HTERT RPE-1 (cell line): Measurements from ENCODE around the gene C9orf50.
"Not testable (repeated sequence)": the region's sequence is repeated elsewhere in the genome, so short reads cannot be mapped to it uniquely, and the experiment has no call there.

ENCODE experiments used
- in situ Hi-C: fragments of 300-500 bp; cut with MboI; formaldehyde crosslinking; loops from 4 replicates; pipeline ENCODE4 v1.14.3; 2020; ENCODE audit warnings: low sequenced_read_pairs

Gene C9orf50

DNA sequence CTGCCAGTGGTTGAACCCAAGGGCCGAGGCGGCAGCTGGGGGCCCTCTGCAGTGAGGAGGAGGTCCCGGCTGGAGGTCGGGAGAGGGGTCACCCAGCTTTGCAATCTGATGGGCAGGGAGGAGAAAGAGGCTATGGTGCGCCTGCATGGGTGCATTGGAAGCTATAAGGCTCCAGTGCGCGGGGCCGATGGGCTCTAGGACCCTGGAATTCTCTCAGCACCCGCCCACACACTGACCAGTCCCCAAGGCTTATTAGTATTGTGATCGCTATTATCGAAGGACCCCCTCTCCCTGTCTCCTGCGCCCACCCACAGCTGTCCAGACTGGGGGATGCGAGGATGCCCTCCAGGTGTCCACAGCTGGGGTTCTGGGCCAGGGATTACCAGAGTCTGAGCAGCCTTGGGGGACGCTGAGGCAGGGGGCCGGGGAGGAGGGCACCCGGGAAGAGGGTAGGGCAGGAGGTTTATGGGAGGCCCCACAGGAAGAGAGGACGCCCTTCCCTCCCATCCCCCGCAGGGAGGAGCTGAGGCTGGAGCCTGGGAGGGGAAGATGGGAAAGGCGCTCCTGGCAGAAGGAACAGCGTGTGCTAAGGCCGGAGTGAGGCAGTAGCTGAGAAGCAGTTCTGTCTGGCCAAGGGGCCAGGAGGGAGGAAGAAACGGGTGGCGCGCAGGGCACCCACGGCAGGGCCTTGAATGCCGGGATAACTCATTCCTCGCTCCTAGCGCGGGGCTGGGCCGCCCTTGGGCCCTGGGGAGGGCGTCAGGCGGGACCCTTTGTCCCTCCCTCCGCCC, 24.2 kb downstream of the C9orf50 start:
- in situ Hi-C loops: no loop called here

DNA sequence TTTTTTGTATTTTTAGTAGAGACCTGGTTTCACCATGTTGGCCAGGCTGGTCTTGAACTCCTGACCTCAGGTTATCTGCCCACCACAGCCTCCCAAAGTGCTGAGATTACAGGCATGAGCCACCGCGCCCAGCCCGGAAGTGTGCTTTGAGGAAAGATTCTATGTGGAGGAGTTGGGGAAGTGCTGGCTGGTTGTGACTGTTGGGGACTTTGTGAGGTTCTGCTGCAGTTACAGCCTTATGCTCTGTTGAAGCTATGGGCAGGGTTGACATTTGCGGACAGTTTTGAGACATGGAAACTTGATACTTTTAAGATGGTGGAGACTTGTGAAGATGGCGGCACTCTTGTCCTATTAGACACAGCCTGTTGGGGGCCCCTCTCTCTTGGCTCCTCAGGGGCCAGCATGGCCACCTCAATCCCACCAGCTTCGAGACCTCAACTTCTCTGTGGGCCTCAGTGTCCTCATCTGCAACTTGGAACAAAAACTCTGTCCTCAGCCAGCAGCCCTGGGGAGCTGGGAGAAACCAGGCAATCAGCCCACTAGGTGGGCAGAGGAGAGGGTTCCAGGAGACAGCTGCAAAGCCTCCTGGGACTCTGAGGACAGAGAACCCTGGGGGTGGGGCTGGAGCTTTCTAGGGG, 24.9 kb downstream of the C9orf50 start:
- in situ Hi-C loops: no loop called here

- in situ Hi-C loops: no loop called here
These were observed 25.6 kb downstream of the C9orf50 start for GRCh38 chr9:129595311-129595741.

- in situ Hi-C loops: no loop called here
These were observed 26.3 kb downstream of the C9orf50 start for GRCh38 chr9:129594632-129595031.

GRCh38 chr9:129592790-129593189, 28.1 kb downstream of the C9orf50 start:
- in situ Hi-C loops: not testable (repeated sequence)

- in situ Hi-C loops: no loop called here
These were observed 29.0 kb downstream of the C9orf50 start for GRCh38 chr9:129591916-129592315.

- in situ Hi-C loops: no loop called here
These were observed 30.4 kb downstream of the C9orf50 start for GRCh38 chr9:129590466-129590865.

DNA sequence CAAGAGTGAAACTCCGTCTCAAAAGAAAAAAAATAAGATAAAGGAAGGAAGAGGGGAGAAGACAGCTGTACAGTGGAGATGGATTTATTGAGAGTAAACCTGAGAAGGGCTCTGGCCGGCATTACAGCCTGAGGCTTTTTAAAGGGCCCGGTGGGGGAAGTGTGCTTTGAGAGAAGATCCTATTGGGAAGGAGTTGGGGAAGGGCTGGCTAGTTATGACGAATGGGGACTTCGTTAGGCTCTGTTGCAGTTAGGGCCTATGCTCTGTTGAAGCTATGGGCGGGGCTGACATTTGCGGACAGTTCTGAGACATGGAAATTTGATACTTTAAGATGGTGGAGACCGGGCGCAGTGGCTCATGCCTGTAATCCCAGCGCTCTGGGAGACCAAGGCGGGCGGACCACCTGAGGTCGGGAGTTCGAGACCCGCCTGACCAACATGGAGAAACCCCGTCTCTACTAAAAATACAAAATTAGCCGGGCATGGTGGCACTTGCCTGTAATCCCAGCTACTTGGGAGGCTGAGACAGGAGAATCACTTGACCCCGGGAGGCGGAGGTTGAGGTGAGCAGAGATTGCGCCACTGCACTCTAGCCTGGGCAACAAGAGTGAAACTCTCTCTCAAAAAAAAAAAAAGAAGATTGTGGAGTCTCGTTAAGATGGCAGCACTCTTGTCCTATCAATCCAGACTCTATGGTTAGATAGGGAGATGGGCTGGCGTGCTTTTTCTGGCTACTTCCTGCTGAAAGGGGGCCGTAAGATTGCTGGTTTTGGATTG, 33.2 kb downstream of the C9orf50 start:
- in situ Hi-C loops: no loop called here

GRCh38 chr9:129586685-129587084, 34.2 kb downstream of the C9orf50 start:
- in situ Hi-C loops: no loop called here

DNA sequence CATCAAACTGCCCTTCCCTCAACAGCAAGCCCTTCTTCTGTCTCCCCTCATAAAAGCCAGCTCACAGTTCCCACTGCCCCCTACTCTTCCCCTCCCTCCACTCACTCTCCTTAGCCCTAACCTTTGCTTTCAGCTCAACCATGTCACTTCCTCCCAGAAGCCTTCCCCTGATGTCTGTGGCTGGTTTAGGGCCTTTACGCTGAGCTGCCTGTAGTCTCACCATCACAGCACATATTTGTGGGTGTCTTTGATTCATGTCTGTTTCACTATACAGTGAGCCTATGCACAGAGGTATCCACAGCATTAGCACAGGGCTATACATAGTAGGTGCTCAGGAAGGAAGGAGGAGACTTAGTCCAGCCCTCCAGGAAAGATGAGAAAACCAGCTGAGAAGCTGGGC, 34.7 kb downstream of the C9orf50 start:
- in situ Hi-C loops: no loop called here

GRCh38 chr9:129585352-129585751, 35.5 kb downstream of the C9orf50 start:
- in situ Hi-C loops: no loop called here

GRCh38 chr9:129584136-129584535, 36.8 kb downstream of the C9orf50 start:
- in situ Hi-C loops: no loop called here

DNA sequence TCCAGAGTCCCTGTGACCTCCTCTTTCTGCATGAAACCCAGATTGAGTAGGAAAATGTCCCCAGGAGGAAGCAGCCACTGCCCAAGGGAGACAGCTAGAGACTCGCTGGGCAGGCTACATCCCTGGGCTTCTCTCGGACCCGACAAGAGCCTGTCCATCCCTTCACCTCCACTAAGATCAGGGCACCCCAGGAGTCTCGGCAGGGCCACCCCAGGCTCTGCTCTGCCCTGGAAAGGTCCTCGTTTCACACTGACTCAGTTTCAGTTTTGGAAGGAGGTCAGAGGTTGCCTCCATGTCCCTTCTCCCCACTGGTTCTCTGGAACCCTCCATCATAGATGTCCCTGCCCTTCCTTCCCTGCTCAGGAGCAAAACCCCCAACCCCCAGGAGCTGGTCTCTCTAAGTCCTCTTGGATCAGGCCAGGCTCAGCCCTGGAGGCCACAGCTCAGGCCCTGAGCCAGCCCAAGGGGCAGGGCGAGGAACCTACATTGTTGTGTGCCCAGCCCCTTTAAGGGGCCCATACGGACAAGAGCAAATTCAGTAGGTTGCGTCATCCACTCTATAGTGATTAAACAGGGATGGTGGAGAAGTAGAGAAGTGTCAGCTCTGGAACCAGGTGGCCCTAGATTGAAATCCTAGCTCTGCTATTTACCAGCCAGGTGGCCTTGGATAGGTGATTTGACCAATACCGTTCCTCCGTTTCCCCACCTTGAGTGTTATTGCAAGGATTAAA, 37.4 kb downstream of the C9orf50 start:
- in situ Hi-C loops: no loop called here

DNA sequence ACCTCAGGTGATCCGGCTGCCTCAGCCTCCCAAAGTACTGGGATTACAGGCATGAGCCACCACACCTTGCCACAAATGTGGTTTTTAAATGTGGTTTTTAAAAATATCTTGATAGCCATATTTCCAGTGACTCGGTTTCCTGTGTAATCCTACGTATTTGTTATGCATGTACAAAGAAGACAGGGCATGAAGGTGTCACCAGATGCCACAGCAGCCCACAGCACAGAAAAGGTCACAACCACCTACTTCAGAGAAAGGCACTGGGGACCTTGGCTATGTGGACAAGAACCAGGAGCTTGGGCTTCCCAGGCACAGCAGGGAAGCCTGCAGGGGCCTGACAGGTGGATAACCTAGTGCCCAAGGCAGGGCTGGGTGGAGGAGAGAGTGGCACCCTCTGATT, 38.0 kb downstream of the C9orf50 start:
- in situ Hi-C loops: no loop called here

DNA sequence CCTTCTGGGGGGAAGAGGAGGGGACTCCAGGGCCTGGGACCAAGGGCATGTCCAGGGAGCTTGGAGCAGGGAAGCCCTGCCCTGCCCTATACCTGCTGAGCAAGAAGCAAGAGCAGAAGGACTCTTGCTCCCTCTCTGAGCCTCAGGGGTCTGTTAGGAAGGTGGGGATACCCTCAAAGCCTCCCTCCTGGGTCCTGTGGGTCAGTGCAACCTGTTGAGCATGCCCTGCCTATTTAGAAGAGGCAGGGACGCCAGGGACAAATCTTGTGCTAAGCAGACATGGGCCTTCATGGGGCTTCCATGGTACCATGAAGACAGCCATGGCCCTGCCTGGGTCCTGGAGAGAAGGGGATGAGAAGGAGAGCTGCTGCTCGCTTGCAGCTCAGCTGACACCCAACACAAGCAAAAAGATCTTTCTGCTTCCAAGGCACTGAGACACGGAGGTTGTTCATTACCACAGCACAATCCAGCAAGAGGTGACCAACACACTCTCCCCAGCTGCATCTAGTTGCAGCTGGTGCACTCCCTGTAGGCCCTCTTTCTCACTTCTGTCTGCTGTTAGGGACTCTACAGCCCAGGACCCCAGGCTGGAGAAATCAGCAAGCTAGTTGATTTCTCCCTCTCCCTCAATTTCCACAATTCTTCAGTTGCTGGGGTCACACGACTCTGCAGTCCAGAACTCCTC, 39.3 kb downstream of the C9orf50 start:
- in situ Hi-C loops: no loop called here

DNA sequence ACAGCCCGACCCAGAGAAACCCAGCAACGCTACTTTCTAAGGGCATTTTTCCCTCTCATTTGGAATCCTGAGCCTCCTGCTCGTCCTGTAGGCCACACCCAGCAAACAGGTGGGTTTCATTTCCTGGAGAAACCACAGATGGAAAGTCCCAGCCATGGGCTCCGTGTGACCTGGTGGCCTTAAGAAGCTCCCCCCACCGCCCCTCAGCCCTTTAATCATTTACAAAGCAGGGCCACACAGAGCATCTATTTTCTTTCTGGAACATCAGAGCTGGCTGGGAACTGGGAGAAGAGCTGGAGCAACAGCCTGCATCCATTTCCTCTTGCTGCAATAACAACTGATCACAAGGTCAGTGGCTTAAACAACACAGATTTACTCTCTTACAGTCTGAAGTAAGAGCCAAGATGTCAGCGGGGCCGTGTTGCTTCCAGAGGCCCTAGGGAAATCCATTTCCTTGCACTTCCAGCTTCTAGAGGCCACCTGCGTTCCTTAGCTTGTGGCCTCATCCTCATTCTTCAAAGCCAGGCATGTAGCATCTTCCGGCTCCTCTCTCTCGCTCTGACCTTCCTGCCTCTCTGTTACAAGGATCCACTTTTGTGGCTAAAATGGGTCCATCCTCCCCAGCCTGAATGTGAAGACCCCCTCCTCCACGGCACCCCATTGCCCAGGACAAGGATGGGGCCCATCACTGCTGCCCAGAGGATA, 40.5 kb downstream of the C9orf50 start:
- in situ Hi-C loops: no loop called here

- in situ Hi-C loops: no loop called here
These were observed 41.6 kb downstream of the C9orf50 start for GRCh38 chr9:129579294-129579693.

- in situ Hi-C loops: no loop called here
These were observed 44.1 kb downstream of the C9orf50 start for GRCh38 chr9:129576546-129577543.

GRCh38 chr9:129575818-129576217, 45.1 kb downstream of the C9orf50 start:
- in situ Hi-C loops: no loop called here
